CD14-positive monocyte (primary cell): Measurements from ENCODE around the gene ATP5PO. TPM values are rescaled to one million over a fixed set of nuclear protein-coding genes. Genes with fewer than 3 reads are reported as not detected.
A peak's percentile ranks its signal among the peaks of the same experiment; 100 is the strongest.

Experiments used
- DNase-seq, 3 donors: peaks; one replicate each; pipeline ENCODE4 v3.0.0-alpha.2; 2011 to 2022
- H2AFZ ChIP-seq: 2 replicates; pipeline ENCODE4 v1.6.0; 2012; ENCODE audit warnings: mild to moderate bottlenecking, low read depth, low read length, inconsistent platforms; ENCODE audit not compliant: insufficient read depth, poor library complexity, severe bottlenecking
- H3K27ac ChIP-seq, 2 donors: 1 replicate in 1 of 2; 2 replicates in 1 of 2; pipeline ENCODE4 v1.5.1; 2012 to 2013; ENCODE audit warnings: low read length in 2 of 2, control low read depth in 1 of 2, inconsistent platforms in 1 of 2, low read depth in 1 of 2, mild to moderate bottlenecking in 1 of 2
- H3K27me3 ChIP-seq, 2 donors: one replicate each; pipeline versions ENCODE4 v1.6.0 to v1.6.1; 2011 to 2013; ENCODE audit warnings: low read length in 2 of 2; ENCODE audit not compliant: control insufficient read depth in 2 of 2, insufficient read depth in 2 of 2
- H3K36me3 ChIP-seq, 2 donors: replicated peaks in 1 of 2; 1 replicate in 1 of 2; 2 replicates in 1 of 2; pipeline versions ENCODE4 v1.5.1 to v1.6.1; 2012 to 2013; ENCODE audit warnings: low read length in 2 of 2, control low read depth in 1 of 2, inconsistent platforms in 1 of 2, mild to moderate bottlenecking in 1 of 2; ENCODE audit not compliant: insufficient read depth in 2 of 2, control insufficient read depth in 1 of 2
- H3K4me1 ChIP-seq, 2 donors: 1 replicate in 1 of 2; 2 replicates in 1 of 2; pipeline versions ENCODE4 v1.5.1 to v1.6.1; 2012 to 2013; ENCODE audit warnings: low read length in 2 of 2, control low read depth in 1 of 2, inconsistent platforms in 1 of 2, mild to moderate bottlenecking in 1 of 2, moderate library complexity in 1 of 2; ENCODE audit not compliant: insufficient read depth in 2 of 2, control insufficient read depth in 1 of 2
- H3K4me2 ChIP-seq: replicated peaks from 2 replicates; pipeline ENCODE3; 2012; ENCODE audit warnings: low read length, moderate library complexity, mild to moderate bottlenecking; ENCODE audit not compliant: poor library complexity, severe bottlenecking; ENCODE audit errors: extremely low read depth
- H3K4me3 ChIP-seq, 3 experiments: fragments of 200-600 bp in 1 of 3; sonication (generic) in 1 of 3; replicated peaks in 1 of 3; 1 replicate in 2 of 3; 2 replicates in 1 of 3; pipeline ENCODE4 v1.5.1; 2011 to 2013; ENCODE audit warnings: low read length in 3 of 3, mild to moderate bottlenecking in 3 of 3, control low read depth in 2 of 3, low read depth in 2 of 3, inconsistent platforms in 1 of 3, moderate library complexity in 1 of 3
- H3K79me2 ChIP-seq: 2 replicates; pipeline ENCODE4 v1.6.0; 2012; ENCODE audit warnings: mild to moderate bottlenecking, control low read depth, inconsistent platforms, low read length, moderate library complexity; ENCODE audit not compliant: insufficient read depth
- H3K9ac ChIP-seq: 2 replicates; pipeline ENCODE4 v1.6.0; 2017; ENCODE audit warnings: low read length, mild to moderate bottlenecking; ENCODE audit not compliant: insufficient read depth, poor library complexity, severe bottlenecking
- H3K9me3 ChIP-seq, 2 donors: replicated peaks in 1 of 2; 1 replicate in 1 of 2; 2 replicates in 1 of 2; pipeline versions ENCODE4 v1.5.1 to v1.6.1; 2012 to 2013; ENCODE audit warnings: low read length in 2 of 2, control low read depth in 1 of 2; ENCODE audit not compliant: control insufficient read depth in 1 of 2, insufficient read depth in 1 of 2
- H4K20me1 ChIP-seq: 2 replicates; pipeline ENCODE4 v1.6.0; 2012; ENCODE audit warnings: mild to moderate bottlenecking, low read length, control low read depth, moderate library complexity; ENCODE audit not compliant: insufficient read depth
- H3K27ac Mint-ChIP-seq, 7 donors: one replicate each; pipeline ENCODE4 v1.8.0; 2020; ENCODE audit warnings: mild to moderate bottlenecking in 7 of 7, mixed read lengths in 7 of 7, moderate library complexity in 6 of 7, inconsistent platforms in 2 of 7
- H3K27me3 Mint-ChIP-seq, 3 donors: one replicate each; pipeline ENCODE4 v1.8.0; 2021 to 2022; ENCODE audit warnings: low read depth in 3 of 3, mild to moderate bottlenecking in 3 of 3, mixed read lengths in 3 of 3, moderate library complexity in 3 of 3, inconsistent platforms in 1 of 3
- H3K36me3 Mint-ChIP-seq, 2 donors: one replicate each; pipeline ENCODE4 v1.8.0; 2020; ENCODE audit warnings: mixed read lengths in 2 of 2, inconsistent platforms in 1 of 2, mild to moderate bottlenecking in 1 of 2
- H3K4me1 Mint-ChIP-seq: one replicate; pipeline ENCODE4 v1.8.0; 2020; ENCODE audit warnings: mild to moderate bottlenecking, mixed read lengths
- H3K4me3 Mint-ChIP-seq, 2 donors: one replicate each; pipeline ENCODE4 v1.8.0; 2020; ENCODE audit warnings: mild to moderate bottlenecking in 2 of 2, mixed read lengths in 2 of 2, moderate library complexity in 1 of 2
- H3K9me3 Mint-ChIP-seq, 7 donors: one replicate each; pipeline ENCODE4 v1.8.0; 2020 to 2022; ENCODE audit warnings: mixed read lengths in 7 of 7, mild to moderate bottlenecking in 6 of 7, moderate library complexity in 6 of 7, inconsistent platforms in 2 of 7
- CTCF ChIP-seq: fragments of 200-600 bp; IDR thresholded peaks from one replicate; pipeline ENCODE4 v1.8.0; 2022; ENCODE audit warnings: antibody characterized with exemption, mild to moderate bottlenecking
- WGBS: methylation state at CpG from one replicate; pipeline ENCODE4 v1.1.5; 2013; ENCODE audit warnings: missing lambda C conversion rate; ENCODE audit not compliant: insufficient coverage; 5-methylcytosine and 5-hydroxymethylcytosine counted together
- intact Hi-C, 2 donors: fragments of 100-400 bp; cut with micrococcal nuclease; formaldehyde crosslinking; loops; one replicate each; pipeline versions ENCODE4 v1.15.0 to v1.15.1; 2023
- polyA plus RNA-seq, 3 donors: library from polyadenylated mRNA; depleted of rRNA in 1 of 3; unstranded in 2 of 3; stranded (reverse) in 1 of 3; fragments of 300-500 nt in 2 of 3; fragments of >200 nt in 1 of 3; fragmentation: Illumina TruSeq in 2 of 3; gene quantifications; 1 replicate in 2 of 3; 2 replicates in 1 of 3; pipeline ENCODE4 v1.2.3, GENCODE V29; 2012 to 2021

ATP5PO gene
- polyA plus RNA-seq, 3 donors: 153 to 397 (median 393) TPM

- H3K27ac ChIP-seq: no peak overlapping the region
- no peak overlapping the region for H3K4me3 ChIP-seq
- no peak for TF ChIP-seq CTCF
- no peaks in the 10 kb centered on the region for H3K79me2 ChIP-seq
- Mint-ChIP-seq H3K9me3 (no peaks in the 10 kb centered on the region), H3K36me3 (no peaks in the 10 kb centered on the region), H3K4me1 (no peaks in the 10 kb centered on the region), H3K27me3 (peaks cover 0 to 7% (median 0%) of the 10 kb centered on the region in 3 donors), H3K4me3 (no peak overlapping the region), H3K27ac (no peak overlapping the region)
- no peak overlapping the region for H3K9ac ChIP-seq
- no peak overlapping the region for H3K4me2 ChIP-seq
- H4K20me1 ChIP-seq: no peaks in the 10 kb centered on the region
- DNase-seq: no peak
- intact Hi-C loops: no loop called here
- no peaks in the 10 kb centered on the region for H3K27me3 ChIP-seq
- no peaks in the 10 kb centered on the region for H3K36me3 ChIP-seq
- H3K4me1 ChIP-seq: no peaks in the 10 kb centered on the region
- WGBS: 100% methylated on average over 2 of the region's 6 CpGs
- no peaks in the 10 kb centered on the region for H3K9me3 ChIP-seq
- H2AFZ ChIP-seq: no peak overlapping the region
Measured at GRCh38 chr21:33855190-33855589, 60.4 kb downstream of the ATP5PO start.

- WGBS: 80% methylated on average over 5 of the region's 5 CpGs
- H2AFZ ChIP-seq: no peak overlapping the region
- Mint-ChIP-seq H3K4me3 (no peak overlapping the region), H3K9me3 (no peaks in the 10 kb centered on the region), H3K36me3 (no peaks in the 10 kb centered on the region), H3K27me3 (peaks cover 0 to 8% (median 0%) of the 10 kb centered on the region in 3 donors), H3K4me1 (no peaks in the 10 kb centered on the region), H3K27ac (peak overlapping the region in 1 of 7 donors; percentile 54)
- no peak overlapping the region for H3K4me2 ChIP-seq
- intact Hi-C loops: no loop called here
- no peaks in the 10 kb centered on the region for H3K9me3 ChIP-seq
- DNase-seq: no peak
- no peak overlapping the region for H3K9ac ChIP-seq
- H3K4me1 ChIP-seq: no peaks in the 10 kb centered on the region
- no peak for TF ChIP-seq CTCF
- no peak overlapping the region for H3K27ac ChIP-seq
- H3K4me3 ChIP-seq: no peak overlapping the region
- H3K36me3 ChIP-seq: no peaks in the 10 kb centered on the region
- no peaks in the 10 kb centered on the region for H4K20me1 ChIP-seq
- H3K79me2 ChIP-seq: no peaks in the 10 kb centered on the region
- H3K27me3 ChIP-seq: no peaks in the 10 kb centered on the region
Measured at GRCh38 chr21:33854604-33855003, 61.0 kb downstream of the ATP5PO start.

Other genes starting within 250 kb of the ATP5PO start
- gene MRPS6, start 157.8 kb upstream of the ATP5PO start, polyA plus RNA-seq: 100 to 1,000 TPM in 2 of 3 donors, 10 to 100 TPM in 1; 29.8 to 124 (median 101) TPM
- 1 to 10 TPM; 1.2 to 3.3 (median 1.6) TPM for gene SLC5A3, start 157.8 kb upstream of the ATP5PO start, polyA plus RNA-seq